Measurements from ENCODE around the gene PRKAA2. TPM values are rescaled to one million over a fixed set of nuclear protein-coding genes. Genes with fewer than 3 reads are reported as not detected.

The PRKAA2 gene
- total RNA-seq, 1 donor from 2014 or later: 2.1 TPM

GRCh38 chr1:56660293-56660692 is 15.2 kb downstream of the PRKAA2 start:
- no peak for DNase-seq (ENCODE audit: low read depth)
- Histone ChIP-seq H3K27me3 (ENCODE audit: control insufficient read depth, insufficient read depth, low read length) (no peaks in the 10 kb centered on the region), H3K4me3 (ENCODE audit: low read depth, low read length) (no peak overlapping the region), H3K36me3 (ENCODE audit: control insufficient read depth, insufficient read depth, low read length) (no peaks in the 10 kb centered on the region)
- FAIRE-seq: no peak
- no peak for TF ChIP-seq CTCF (IDR thresholded peaks at IDR 0.05; ENCODE audit: insufficient read depth, low read length, severe bottlenecking)

GRCh38 chr1:56663846-56664245 is 18.7 kb downstream of the PRKAA2 start:
- H3K36me3 ChIP-seq (ENCODE audit: control insufficient read depth, insufficient read depth, low read length): no peaks in the 10 kb centered on the region
- DNase-seq (ENCODE audit: low read depth): no peak
- FAIRE-seq: no peak
- no peaks in the 10 kb centered on the region for H3K27me3 ChIP-seq (ENCODE audit: control insufficient read depth, insufficient read depth, low read length)
- no peak overlapping the region for H3K4me3 ChIP-seq (ENCODE audit: low read depth, low read length)
- no peak for TF ChIP-seq CTCF (IDR thresholded peaks at IDR 0.05; ENCODE audit: insufficient read depth, low read length, severe bottlenecking)

- no peak for TF ChIP-seq CTCF (IDR thresholded peaks at IDR 0.05; ENCODE audit: insufficient read depth, low read length, severe bottlenecking)
- no peaks in the 10 kb centered on the region for H3K36me3 ChIP-seq (ENCODE audit: control insufficient read depth, insufficient read depth, low read length)
- no peak overlapping the region for H3K4me3 ChIP-seq (ENCODE audit: low read depth, low read length)
- no peak for DNase-seq (ENCODE audit: low read depth)
- no peak for FAIRE-seq
- H3K27me3 ChIP-seq (ENCODE audit: control insufficient read depth, insufficient read depth, low read length): no peaks in the 10 kb centered on the region
These were observed 20.3 kb downstream of the PRKAA2 start for GRCh38 chr1:56665384-56665783.

- DNase-seq (ENCODE audit: low read depth): no peak
- Histone ChIP-seq H3K27me3 (ENCODE audit: control insufficient read depth, insufficient read depth, low read length) (no peaks in the 10 kb centered on the region), H3K4me3 (ENCODE audit: low read depth, low read length) (no peak overlapping the region), H3K36me3 (ENCODE audit: control insufficient read depth, insufficient read depth, low read length) (no peaks in the 10 kb centered on the region)
- TF ChIP-seq CTCF (IDR thresholded peaks at IDR 0.05; ENCODE audit: insufficient read depth, low read length, severe bottlenecking): no peak
- FAIRE-seq: no peak
These were observed 21.0 kb downstream of the PRKAA2 start for GRCh38 chr1:56666112-56666608.

GRCh38 chr1:56670350-56670749 is 25.2 kb downstream of the PRKAA2 start:
- H3K27me3 ChIP-seq (ENCODE audit: control insufficient read depth, insufficient read depth, low read length): no peaks in the 10 kb centered on the region
- no peak overlapping the region for H3K4me3 ChIP-seq (ENCODE audit: low read depth, low read length)
- no peak for DNase-seq (ENCODE audit: low read depth)
- no peak for TF ChIP-seq CTCF (IDR thresholded peaks at IDR 0.05; ENCODE audit: insufficient read depth, low read length, severe bottlenecking)
- no peaks in the 10 kb centered on the region for H3K36me3 ChIP-seq (ENCODE audit: control insufficient read depth, insufficient read depth, low read length)
- no peak for FAIRE-seq

GRCh38 chr1:56671085-56671484 is 26.0 kb downstream of the PRKAA2 start:
- no peaks in the 10 kb centered on the region for H3K36me3 ChIP-seq (ENCODE audit: control insufficient read depth, insufficient read depth, low read length)
- FAIRE-seq: no peak
- no peak for TF ChIP-seq CTCF (IDR thresholded peaks at IDR 0.05; ENCODE audit: insufficient read depth, low read length, severe bottlenecking)

More at GRCh38 chr1:56671085-56671484, 26.0 kb downstream of the PRKAA2 start:
- DNase-seq (ENCODE audit: low read depth): no peak
- H3K4me3 ChIP-seq (ENCODE audit: low read depth, low read length): no peak overlapping the region
- no peaks in the 10 kb centered on the region for H3K27me3 ChIP-seq (ENCODE audit: control insufficient read depth, insufficient read depth, low read length)
